Activated naive CD4-positive, alpha-beta T cell (primary cell): ENCODE data around the gene CRYBG3.

Source experiments
- DNase-seq, 4 experiments: peaks; one replicate each; lab custom pipeline; 2025; lab: John Stamatoyannopoulos, UW

CRYBG3 gene

DNA sequence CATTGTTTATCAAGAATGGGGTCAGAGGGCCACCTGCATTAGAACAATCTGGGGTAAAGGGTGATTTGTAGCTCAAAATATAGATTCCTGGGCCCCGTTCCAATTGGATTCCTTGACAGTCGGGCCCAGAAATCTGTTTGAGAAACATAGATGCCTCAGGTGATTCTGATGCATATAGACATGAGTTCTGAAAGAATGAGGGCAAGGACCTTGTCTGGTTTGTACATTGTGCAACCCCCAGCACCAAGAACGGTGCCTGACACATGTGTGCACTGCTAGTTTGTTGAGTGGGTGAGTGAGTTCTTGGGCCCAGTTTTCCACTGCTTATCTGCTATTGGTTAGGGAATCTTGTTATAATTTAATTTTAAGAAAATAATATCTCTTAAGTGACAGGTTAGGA lies 16.6 kb downstream of the CRYBG3 start:
- no peak for DNase-seq

DNA sequence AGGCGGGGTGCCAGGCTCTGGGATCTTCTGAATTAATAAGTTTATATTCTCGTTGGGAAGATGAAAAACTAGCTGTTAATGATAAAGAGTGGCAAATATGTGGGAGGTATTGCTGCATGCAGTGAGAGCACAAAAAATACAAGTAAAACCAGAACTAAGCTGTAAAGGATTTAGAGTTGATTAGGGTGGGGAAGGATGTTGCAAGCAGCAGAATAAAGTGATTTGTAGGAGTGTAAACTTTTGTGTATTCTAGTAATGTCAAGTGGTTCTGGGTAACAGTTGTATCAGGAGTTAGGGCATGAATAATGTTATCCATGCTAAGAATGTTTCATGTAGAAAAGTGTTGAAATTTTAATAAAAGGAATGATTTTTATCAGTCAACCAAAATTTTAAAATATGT lies 18.1 kb downstream of the CRYBG3 start:
- no peak for DNase-seq

DNA sequence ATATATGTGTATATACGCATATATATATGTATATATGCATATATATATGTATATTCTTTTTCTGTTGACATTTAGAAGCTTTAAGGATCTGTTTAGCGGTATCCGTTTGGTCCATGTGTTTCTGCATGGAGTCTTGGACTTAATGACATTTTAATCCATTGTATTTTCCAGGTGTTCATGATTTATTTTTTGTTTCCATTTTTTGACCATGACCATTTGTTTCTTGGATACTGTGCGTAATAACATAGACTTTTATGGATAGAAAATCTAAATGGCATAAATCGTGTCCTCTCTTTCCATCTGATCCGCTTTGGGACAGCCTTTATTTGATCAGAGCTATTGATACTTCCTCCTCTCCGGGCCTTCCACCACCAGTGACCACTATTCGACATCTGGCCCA lies 19.5 kb downstream of the CRYBG3 start:
- DNase-seq: no peak

DNA sequence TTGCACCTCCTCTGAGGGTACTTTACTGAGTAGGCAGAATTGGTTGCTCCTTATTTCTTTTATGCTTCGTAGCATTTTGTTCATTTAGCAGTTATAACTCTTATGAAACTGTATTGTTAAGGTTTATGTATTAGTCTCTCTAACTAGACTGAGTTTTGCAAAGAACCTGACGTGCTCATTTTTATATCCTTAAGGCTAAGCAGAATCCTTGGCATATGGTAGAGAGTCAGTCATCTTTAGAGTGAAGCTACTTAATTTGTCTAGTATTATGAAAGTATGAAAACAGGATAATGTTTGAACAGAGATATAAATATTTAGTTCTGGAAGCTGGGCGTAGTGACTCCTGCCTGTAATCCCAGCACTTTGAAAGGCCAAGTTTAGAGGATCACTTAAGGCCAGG lies 20.1 kb downstream of the CRYBG3 start:
- no peak for DNase-seq

DNA sequence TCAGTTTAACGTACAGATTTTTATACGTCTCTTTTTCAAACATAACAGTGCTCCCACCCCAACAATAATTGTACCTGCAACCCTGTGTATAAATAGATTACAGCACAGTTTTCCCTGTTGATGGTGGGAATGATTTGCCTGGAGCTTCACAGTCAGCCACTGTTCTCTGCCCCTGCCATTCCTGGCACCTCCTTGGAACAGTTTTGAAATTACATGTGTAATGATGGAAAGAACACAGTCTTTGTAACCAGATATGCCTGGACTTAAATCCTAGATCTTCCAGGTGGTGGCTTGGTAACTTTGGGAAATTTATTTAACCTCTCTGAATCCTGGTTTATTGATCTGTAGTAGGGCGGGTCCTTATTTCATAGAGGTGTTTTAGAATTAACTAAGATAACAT lies 27.0 kb downstream of the CRYBG3 start:
- DNase-seq: no peak

DNA sequence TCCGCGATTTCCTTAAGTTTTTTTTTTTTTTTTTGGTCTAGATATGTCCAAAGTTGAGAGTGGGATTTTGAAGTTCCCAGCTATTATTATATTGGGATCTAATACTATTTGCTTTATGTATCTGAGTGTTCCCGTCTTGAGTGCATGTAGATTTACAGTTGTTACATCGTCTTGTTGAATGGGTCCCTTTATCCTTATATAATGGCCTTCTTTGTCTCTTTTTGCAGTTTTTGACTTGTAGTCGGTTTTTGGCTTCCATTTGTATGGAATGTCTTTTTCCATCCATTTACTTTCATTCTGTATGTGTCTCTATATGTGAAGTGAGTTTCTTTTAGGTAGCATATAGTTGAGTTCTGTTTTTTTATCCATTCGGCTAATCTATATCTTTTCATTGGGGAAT lies 35.6 kb downstream of the CRYBG3 start:
- no peak for DNase-seq

DNA sequence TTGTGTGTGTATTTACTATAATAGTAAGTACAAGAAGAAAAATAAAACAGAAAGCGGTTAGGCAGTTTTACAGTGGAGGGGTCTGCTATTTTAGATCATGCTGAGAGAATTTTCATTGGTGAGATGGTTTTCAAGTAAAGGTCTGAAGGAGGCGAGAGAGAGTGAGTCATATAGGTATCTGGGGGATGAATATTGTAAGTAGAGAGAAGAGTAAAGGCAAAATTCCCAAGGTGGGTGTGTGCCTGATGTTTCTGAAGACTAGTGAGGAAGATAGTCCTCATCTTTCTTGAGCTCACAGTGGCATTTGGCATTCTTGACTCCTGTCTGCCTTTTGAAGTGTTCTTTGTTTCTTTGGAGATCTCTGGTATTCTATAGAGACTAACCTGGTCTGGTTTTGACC lies 38.6 kb downstream of the CRYBG3 start:
- DNase-seq: no peak

DNA sequence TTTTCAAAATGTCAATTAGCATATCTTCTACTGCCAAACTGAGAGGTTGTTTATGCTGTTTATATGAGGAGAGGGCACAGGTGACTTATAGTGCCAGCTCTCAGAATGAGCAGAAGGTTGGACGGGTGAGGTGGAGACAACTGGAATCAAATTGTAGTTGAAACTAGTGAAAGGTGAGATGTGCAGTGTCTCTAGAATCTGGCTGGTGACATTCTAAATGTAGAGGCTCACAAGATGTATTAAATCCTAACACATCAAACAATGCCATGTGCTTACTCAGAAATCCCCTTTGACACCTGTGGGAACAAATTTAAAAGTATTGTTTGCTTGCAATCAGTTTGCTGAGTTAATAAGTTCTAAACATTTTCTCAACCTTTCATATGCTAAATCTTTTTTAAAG lies 40.8 kb downstream of the CRYBG3 start:
- DNase-seq: no peak

DNA sequence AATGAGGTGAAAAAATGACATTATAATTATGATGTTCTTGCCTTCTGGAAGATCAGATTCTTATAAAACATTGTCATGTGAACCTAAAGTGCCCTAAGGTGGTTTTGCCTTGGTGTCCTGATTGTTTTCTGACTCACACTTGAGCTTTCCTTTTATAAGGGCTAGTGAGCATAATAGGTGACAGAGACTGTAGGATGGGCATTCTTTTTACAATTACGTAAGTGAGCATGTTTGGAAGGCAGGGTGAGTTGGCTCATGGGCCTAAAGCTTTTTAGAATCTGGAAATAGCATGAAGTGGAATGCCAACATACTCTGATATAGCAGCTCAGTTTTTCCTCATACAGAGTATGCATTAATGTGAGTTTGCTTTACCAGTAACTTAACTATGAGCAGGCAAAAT lies 41.2 kb downstream of the CRYBG3 start:
- DNase-seq: no peak

DNA sequence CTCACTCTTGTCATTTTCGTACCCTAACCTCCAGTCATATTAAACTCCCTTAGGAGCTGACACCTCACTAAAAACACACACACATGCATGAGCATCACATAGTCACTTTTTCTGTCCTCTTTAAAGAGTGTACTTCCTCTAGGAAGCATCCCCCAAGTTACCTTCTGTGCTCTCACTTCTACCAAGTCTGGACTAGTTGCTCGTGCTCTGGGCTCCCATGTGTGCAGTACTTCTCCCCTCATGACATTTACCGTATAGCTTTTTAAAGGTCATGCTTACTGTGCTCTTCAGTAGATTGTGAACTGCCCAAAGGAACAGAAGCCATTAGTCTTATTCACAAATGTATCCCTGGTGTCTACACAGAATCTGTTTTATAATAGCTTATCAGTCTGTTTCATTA lies 42.0 kb downstream of the CRYBG3 start:
- DNase-seq: no peak

DNA sequence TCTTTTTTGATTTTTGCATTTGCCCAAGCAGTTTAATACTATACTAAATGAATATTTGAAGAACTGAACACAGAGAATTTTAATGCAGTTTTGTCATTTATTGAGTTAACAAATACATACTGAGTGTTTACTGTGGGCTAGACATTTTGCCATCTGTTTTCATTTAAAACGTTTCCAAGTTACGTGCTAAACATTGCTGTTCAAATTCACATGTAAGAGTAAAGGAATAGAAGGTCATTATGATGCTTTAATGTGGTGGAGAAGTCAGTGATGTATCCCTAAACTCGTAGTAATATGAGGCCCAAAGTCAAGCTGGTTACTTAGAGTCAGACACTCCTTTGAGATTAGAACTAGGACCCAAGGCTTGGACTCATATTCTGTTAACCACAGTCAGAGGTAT lies 49.4 kb downstream of the CRYBG3 start:
- no peak for DNase-seq

DNA sequence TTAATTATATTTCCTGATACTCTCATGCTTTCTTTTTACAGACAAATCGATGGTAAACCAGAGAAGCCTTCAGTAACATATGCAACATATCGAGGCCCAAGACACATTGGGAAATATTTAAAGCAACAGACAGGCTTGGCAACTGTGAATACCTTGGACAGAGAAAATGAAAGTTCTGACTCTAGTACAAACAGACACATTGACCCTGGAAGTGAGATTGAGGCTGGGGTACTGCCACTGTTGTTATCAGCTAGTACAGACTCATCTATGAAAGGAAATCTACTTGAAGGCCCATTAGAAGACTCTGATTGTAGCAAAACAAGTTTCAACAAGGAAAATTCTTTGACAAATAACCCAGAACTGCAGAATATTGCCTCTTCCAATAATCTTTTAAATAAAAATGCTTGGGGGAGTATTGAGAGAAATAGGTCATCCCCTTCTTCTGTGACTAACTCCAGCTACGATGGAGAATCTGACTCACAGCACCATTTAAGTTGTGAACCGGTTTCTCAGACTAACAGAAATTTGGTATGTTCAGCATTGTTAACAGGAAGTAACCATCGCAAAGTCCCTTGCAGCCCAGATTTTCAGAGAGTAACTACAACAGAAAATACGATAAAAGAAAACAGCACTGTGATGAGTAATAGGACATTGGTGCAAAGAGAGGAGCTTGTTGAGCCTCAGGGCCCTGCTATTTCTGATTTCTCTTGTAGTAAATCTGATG lies 50.2 kb downstream of the CRYBG3 start:
- DNase-seq: no peak

DNA sequence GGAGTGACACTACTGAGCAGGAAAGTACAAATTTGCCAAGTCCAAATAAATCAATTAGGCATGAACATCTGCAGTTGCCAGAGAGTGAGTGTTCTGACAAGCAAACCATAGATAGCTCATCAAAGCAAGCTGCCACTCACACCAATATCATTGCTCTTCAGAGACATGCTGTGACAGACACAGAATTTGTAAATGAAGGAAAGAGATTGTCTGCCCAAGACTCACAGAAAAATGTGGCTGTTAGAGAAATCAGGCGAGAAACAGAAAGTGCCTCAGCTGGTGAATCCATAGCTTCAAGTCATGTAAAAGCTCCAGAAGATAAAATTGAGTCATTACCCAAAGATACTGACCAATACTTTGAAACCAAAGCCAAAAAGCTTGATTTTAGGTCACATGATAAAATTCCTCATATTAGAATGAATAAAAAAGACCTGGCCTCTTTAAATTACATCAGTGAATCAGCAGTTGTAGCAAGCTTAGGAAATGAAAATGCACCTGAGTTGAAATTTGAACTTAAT lies 50.8 kb downstream of the CRYBG3 start:
- DNase-seq: no peak

DNA sequence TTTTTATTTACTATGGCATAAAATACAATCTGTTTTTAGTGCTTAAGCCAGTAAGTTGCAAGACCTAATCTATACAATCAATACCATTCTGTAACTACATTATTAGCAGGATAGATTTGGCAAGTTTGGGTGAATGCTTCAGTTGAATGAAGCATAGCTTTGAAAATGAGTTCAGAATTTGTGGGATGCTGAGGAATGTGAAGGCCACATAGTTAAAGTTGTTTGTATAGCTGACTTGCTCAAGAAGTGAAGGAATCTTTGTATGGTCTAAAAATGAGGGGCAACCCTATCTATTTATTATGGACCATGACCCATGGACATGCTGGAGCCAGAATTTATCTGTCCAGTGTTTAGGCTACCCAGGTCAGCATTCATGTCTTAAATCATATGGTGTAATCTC lies 58.5 kb downstream of the CRYBG3 start:
- no peak for DNase-seq

DNA sequence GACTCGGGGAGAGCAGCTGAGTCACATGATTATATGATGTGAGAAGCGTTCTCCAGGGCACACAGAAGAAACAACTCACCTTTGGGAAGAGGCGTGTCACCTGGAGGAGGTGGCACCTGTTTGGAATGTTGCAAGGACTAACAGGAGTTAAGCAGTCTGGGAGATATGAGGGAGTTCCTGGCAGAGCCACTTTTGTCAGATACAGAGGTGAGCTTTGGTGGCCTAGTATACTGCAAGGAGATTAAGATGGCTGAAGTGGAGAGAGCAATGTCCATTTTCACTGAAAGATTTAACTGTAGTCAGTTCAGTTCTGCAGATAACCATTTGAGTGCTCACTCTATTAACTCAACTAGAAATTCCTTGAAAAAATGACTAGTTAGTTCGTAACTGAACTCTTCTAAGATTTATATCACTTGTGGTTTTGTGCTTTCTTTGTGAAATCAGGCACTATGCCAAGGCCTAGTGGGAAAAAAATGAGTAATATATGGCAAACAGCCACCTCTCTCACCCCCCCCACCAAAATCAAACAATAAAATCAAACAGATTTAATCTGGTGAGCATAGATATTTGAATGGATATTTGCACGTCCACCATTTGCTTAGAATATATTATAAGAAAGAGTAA lies 61.3 kb downstream of the CRYBG3 start:
- no peak for DNase-seq

DNA sequence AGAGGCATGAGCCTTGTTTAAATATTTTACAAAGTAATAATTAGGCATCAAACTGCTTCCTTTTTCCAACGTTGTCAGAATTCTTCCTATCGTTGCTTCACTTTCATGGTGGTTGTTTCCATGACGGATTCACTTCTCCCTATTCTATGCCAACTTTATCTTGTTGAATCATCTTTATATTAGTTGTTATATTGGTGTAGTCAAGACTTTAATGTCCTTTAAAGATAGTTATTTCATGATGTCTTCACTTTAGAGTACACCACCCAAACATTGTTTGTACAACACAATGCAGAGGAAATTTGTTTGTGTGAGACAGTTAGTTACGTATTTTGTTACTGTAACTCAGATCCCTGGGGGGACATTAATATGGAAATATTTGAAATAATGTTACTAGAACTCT lies 61.9 kb downstream of the CRYBG3 start:
- no peak for DNase-seq

DNA sequence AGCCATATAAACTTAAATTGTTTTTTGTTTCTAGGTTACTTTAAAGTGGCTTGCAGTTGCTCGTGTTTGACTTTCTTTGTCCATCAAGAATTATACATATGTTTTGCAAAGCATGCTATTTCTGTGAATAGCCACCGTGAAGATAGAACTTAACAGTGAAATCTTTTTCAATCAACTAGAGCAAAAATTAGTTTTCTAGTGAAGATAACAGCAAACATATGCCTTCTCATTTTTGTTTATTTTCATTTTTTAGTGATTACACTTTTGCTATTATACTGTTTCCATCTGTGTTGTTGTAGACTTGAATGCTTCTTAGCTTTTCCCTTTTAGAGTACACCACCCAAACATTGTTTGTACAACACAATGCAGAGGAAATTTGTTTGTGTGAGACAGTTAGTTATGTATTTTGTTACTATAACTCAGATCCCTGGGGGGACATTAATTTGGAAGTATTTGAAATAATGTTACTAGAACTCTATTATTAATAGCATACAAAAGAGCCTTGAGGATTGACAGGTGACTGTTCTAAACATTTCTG lies 62.8 kb downstream of the CRYBG3 start:
- DNase-seq: no peak

DNA sequence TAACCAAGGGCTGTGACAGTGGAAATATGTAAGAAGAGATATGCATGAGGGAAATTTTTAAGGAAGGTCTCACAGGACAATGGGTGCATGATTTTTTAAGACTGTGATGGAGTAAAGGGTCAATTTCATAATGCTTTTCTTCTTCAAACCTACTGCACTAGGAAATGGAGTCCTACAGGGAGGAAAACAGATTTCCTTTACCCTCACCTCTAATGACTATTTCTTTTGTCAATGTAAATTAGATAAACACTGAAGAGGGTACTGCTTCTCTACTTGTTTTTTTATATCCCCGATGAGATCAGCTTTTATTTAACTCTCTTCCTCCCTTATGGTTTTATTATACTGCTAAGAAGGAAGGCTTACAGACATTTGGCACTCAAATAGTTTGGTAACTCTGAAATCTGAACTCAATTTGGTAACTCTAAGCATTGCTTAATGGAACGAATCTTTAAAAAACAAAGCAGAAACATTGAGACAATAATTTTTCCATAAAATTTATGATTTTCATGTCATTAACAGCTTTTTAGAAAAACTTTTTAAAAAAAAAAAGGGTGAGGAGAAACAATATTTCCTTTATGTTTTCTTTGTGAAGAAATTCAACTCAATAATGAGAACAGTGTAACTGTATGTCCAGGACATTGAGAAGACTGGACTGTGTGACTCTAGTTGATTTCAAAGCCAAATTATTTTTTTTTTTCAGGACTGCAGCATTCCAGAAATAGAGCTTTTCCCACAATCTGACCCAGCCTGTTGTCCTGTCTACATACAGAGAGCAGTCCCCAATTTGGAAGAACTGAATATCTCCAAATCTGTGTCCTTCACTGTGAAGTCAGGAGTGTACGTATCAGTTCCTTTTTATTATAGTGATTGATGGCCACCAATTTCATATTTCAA lies 64.4 kb downstream of the CRYBG3 start:
- DNase-seq: no peak

DNA sequence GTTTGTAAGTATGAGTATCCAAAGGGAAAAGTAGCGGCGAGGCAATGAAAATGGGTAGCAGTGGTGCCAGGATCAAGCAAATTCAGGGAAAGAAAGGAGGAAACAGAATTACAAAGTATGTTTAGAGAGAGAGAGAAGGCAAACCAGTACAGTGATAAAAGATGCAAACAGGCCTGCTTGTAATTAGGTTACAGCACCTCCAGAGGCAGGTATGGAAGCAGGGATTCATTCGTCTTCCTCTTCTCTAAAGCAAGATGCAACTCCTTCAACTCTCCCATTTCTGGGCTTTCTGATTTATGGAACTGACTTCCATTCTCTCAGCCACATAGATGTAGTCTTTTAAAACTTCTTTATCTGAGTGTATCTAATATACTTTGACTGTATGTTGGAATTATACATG lies 68.0 kb downstream of the CRYBG3 start:
- DNase-seq: no peak

DNA sequence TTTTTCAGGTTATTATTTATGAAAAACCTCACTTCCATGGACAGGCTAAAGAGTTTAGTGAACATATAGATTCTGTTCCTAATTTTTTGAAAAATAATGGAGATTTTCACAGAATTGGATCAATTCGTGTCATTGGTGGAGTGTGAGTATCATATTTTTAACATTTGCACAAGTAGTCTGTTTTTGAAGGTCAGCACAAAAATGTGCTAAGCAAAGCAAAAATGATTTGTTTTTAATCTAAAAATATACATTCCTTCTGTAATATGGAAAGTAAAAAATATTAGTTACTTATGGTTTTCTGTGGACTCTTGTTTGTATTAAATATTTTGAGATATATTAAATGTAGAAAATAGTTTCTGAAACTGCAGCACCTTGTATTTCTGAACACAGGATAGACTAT lies 71.0 kb downstream of the CRYBG3 start:
- no peak for DNase-seq

DNA sequence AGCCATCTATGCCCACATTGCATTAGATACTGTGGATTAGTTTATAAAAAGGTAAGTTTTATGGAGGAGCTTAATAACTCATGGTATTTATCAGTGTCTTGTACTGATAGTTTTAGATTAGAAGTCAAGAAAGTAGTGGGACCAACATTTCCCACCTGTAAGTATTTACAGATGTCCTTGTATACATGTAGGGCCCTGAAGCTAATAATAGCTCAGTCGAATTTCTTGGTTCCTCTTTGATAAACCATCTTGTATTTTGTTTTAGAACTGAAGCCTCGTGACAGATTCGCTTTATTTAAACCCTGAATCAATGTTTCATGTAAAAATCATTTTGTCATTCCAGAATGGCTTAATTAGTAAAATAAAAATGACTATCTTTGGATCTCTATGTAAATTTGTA lies 73.4 kb downstream of the CRYBG3 start:
- no peak for DNase-seq

DNA sequence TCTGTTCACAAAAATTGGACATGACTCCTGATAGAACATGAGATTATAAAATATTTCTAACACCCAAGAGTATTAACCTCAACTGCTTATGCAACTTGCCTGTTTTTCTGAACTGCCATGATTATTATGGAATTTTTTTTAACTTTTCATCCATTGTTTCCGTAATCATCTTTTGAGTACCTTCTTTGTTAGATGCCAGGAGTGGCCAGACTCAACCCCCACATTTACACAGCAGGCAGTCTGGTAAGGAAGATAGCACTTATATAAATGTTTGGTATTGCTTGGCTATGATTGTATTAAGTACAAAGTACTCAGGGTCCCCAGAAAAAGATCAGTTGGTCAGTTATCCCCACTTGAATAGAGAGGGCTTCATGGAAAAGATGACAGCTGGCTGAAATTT lies 74.3 kb downstream of the CRYBG3 start:
- DNase-seq: no peak

DNA sequence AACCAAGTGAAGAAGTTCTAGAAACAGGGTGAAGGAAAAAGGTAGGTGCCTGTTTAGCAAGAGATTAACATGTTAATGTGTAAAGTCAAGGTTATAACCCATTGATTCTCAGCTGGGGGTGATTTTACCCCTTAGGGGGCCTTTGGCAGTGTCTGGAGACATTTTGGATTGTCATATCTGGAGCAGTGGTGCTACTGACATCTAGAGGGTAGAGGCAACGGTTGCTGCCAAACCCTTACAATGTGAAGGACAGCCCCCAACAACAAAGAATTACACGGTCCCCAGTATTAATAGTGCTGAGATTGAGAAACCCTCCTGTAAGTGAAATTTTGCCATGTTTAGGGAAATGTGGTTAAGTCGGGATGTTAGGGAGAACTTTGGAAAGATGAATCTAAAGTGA lies 74.7 kb downstream of the CRYBG3 start:
- DNase-seq: no peak
